K562 (cell line): ENCODE measurements around the gene MTARC2. TPM values are rescaled to one million over a fixed set of nuclear protein-coding genes. Genes with fewer than 3 reads are reported as not detected.

ENCODE experiments used
- ATAC-seq: fragments of 200-7000 bp; cut with Tn5 transposase; 3 replicates; pipeline ENCODE4 v1.9.1; 2020; ENCODE audit warnings: moderate library complexity
- BruUV-seq: library from RNA; stranded (reverse); fragments of 400-500 nt; replicated peaks from 2 replicates; lab custom pipeline; 2021; lab: Mats Ljungman, UMichigan
- CTCF ChIA-PET: fragments of 300-600 bp; formaldehyde crosslinking; extraction: SDS; loops from one replicate; lab custom pipeline; 2021; ENCODE audit warnings: low intra/inter-chr PET ratio; lab: Yijun Ruan, JAX
- POLR2A ChIA-PET: fragments of 300-600, 350-650 bp; sonication (Branson Sonifier 250); formaldehyde crosslinking; extraction: SDS; loops from one replicate; lab custom pipeline; 2021; ENCODE audit warnings: antibody characterized with exemption, inconsistent platforms; lab: Yijun Ruan, JAX
- DNase-seq, 4 experiments: peaks; one replicate each; pipeline versions ENCODE4 v3.0.0 to v3.0.0-alpha.2; 2011 to 2018; ENCODE audit warnings: low spot score in 3 of 4, mixed read lengths in 3 of 4; ENCODE audit errors: extremely low read depth in 1 of 4
- FAIRE-seq: peaks from 2 replicates; lab custom pipeline; 2011; peaks lifted over from hg19 to GRCh38; lab: Jason Lieb, UNC
- H2AFZ ChIP-seq: 2 replicates; pipeline ENCODE4 v1.6.0; 2011; ENCODE audit warnings: low read depth, low read length, control low read depth, inconsistent platforms
- H3K27ac ChIP-seq: fragments of 200-600 bp; 3 replicates; pipeline ENCODE4 v1.8.0; 2011; ENCODE audit warnings: low read depth, mild to moderate bottlenecking, control low read depth, inconsistent platforms, low read length, moderate library complexity, mixed read lengths; ENCODE audit errors: extremely low read depth
- H3K27me3 ChIP-seq, 2 experiments: fragments of 300-600 bp in 1 of 2; 2 replicates in 1 of 2; 3 replicates in 1 of 2; pipeline versions ENCODE4 v1.6.0 to v1.8.0; 2011; ENCODE audit warnings: inconsistent platforms in 2 of 2, low read length in 2 of 2, mild to moderate bottlenecking in 1 of 2, mixed read lengths in 1 of 2, moderate library complexity in 1 of 2; ENCODE audit not compliant: control insufficient read depth in 2 of 2, insufficient read depth in 2 of 2
- H3K36me3 ChIP-seq: fragments of 300-600 bp; 3 replicates; pipeline ENCODE4 v1.8.0; 2011; ENCODE audit warnings: mild to moderate bottlenecking, low read length, inconsistent platforms; ENCODE audit not compliant: control insufficient read depth, insufficient read depth
- H3K4me1 ChIP-seq, 2 experiments: fragments of 200-600 bp in 1 of 2; replicated peaks in 1 of 2; 2 replicates in 1 of 2; 3 replicates in 1 of 2; pipeline versions ENCODE4 v1.5.1 to v1.8.0; 2011; ENCODE audit warnings: inconsistent platforms in 2 of 2, low read length in 2 of 2, mild to moderate bottlenecking in 1 of 2, mixed read lengths in 1 of 2, moderate library complexity in 1 of 2; ENCODE audit not compliant: control insufficient read depth in 2 of 2, insufficient read depth in 2 of 2
- H3K4me2 ChIP-seq: 2 replicates; pipeline ENCODE4 v1.6.1; 2011; ENCODE audit warnings: low read length, control low read depth, inconsistent platforms, mixed read lengths; ENCODE audit not compliant: insufficient read depth
- H3K4me3 ChIP-seq: fragments of 200-600 bp; sonication (generic), shearing (Covaris generic); 2 replicates; pipeline ENCODE4 v1.5.1; 2016; ENCODE audit warnings: control low read depth, inconsistent platforms
- H3K79me2 ChIP-seq: fragments of 200-600 bp; 3 replicates; pipeline ENCODE4 v1.8.0; 2011; ENCODE audit warnings: low read length, inconsistent platforms; ENCODE audit not compliant: control insufficient read depth, insufficient read depth
- H3K9ac ChIP-seq, 2 experiments: 2 replicates each; pipeline versions ENCODE4 v1.6.0 to v1.6.1; 2011; ENCODE audit warnings: low read depth in 2 of 2, low read length in 2 of 2, control low read depth in 1 of 2, inconsistent platforms in 1 of 2, mild to moderate bottlenecking in 1 of 2, mixed read lengths in 1 of 2; ENCODE audit not compliant: insufficient read depth in 1 of 2
- H3K9me1 ChIP-seq: one replicate; pipeline ENCODE4 v1.6.0; 2011; ENCODE audit warnings: inconsistent platforms, mild to moderate bottlenecking, low read length, moderate library complexity; ENCODE audit not compliant: control insufficient read depth, insufficient read depth
- H3K9me3 ChIP-seq: replicated peaks from 2 replicates; pipeline ENCODE4 v1.5.1; 2011; ENCODE audit warnings: low read depth, low read length, inconsistent platforms; ENCODE audit not compliant: control insufficient read depth, insufficient read depth
- H4K20me1 ChIP-seq: replicated peaks from 2 replicates; pipeline ENCODE4 v1.6.1; 2011; ENCODE audit warnings: low read length, inconsistent platforms, mixed read lengths; ENCODE audit not compliant: control insufficient read depth, insufficient read depth
- ATF1 ChIP-seq, 2 experiments: fragments of 450-650 bp in 1 of 2; IDR thresholded peaks; 2 replicates each; pipeline ENCODE4 v1.6.1; 2016; ENCODE audit warnings: missing compliant biosample characterization in 1 of 2, missing genetic modification characterization in 1 of 2
- BACH1 ChIP-seq: fragments of 200-800 bp; sonication (Bioruptor generic); IDR thresholded peaks from 2 replicates; pipeline ENCODE4 v1.6.1; 2016; ENCODE audit warnings: missing genetic modification characterization, missing compliant biosample characterization
- CEBPB ChIP-seq: fragments of 450-650 bp; IDR thresholded peaks from 2 replicates; pipeline ENCODE4 v1.6.1; 2016; ENCODE audit warnings: missing genetic modification characterization, missing compliant biosample characterization
- FOXA1 ChIP-seq: fragments of 450-650 bp; IDR thresholded peaks from 2 replicates; pipeline ENCODE4 v1.6.1; 2016; ENCODE audit warnings: mild to moderate bottlenecking, borderline replicate concordance
- IRF9 ChIP-seq: fragments of 450-650 bp; IDR thresholded peaks from 2 replicates; pipeline ENCODE4 v1.6.1; 2016; ENCODE audit warnings: missing biosample characterization, missing genetic modification characterization
- JUNB ChIP-seq: fragments of 450-650 bp; formaldehyde crosslinking; conservative IDR thresholded peaks from 2 replicates; pipeline ENCODE4 v1.4.0; 2020; ENCODE audit warnings: mild to moderate bottlenecking
- MTA3 ChIP-seq: fragments of 450-650 bp; formaldehyde crosslinking; IDR thresholded peaks from 2 replicates; pipeline ENCODE4 v1.6.1; 2017; ENCODE audit warnings: mild to moderate bottlenecking, borderline replicate concordance
- PURB ChIP-seq: sonication (generic); formaldehyde crosslinking; IDR thresholded peaks from 2 replicates; pipeline ENCODE4 v1.9.0; 2021; ENCODE audit warnings: low read depth, mild to moderate bottlenecking, missing genetic modification reagents
- STAT5B ChIP-seq: fragments of 250-450 bp; sonication (Bioruptor Pico); IDR thresholded peaks from 2 replicates; pipeline ENCODE4 v1.8.0; 2021; ENCODE audit warnings: mild to moderate bottlenecking, inconsistent platforms
- ZNF668 ChIP-seq: fragments of 250-450 bp; sonication (Bioruptor Pico); IDR thresholded peaks from 2 replicates; pipeline ENCODE4 v1.8.0; 2022; ENCODE audit warnings: mild to moderate bottlenecking, inconsistent platforms
- ZNF77 ChIP-seq: fragments of 250-450 bp; sonication (Bioruptor Pico); IDR thresholded peaks from 2 replicates; pipeline ENCODE4 v1.5.0; 2020
- WGBS: fragments of 100-300 bp; shearing (Covaris generic); methylation state at CpG from one replicate; pipeline ENCODE4 v1.1.6; 2016; ENCODE audit warnings: low coverage, mixed read lengths; ENCODE audit not compliant: insufficient coverage; ENCODE audit errors: missing lambda C conversion rate; 5-methylcytosine and 5-hydroxymethylcytosine counted together
- in situ Hi-C: fragments of 300-500 bp; cut with MboI; formaldehyde crosslinking; loops from 4 replicates; pipeline ENCODE4 v1.15.0; 2018; ENCODE audit warnings: inconsistent platforms, mixed read lengths
- intact Hi-C: fragments of 100-400 bp; cut with micrococcal nuclease; formaldehyde crosslinking; loops from 2 replicates; pipeline ENCODE4 v1.14.2; 2022
- polyA plus RNA-seq, 8 experiments: library from polyadenylated mRNA; depleted of rRNA in 4 of 8; stranded (reverse) in 5 of 8; unstranded in 3 of 8; fragments of >200 nt; fragmentation: Nextera tagmentation in 2 of 8; fragmentation: Illumina TruSeq in 1 of 8; extraction: Ambion mirVana in 2 of 8; extraction: Trizol in 1 of 8; gene quantifications; 2 replicates each; pipeline versions ENCODE4 v1.2.1 to v1.2.3, GENCODE V29; 2011 to 2014; ENCODE audit warnings: inconsistent platforms in 1 of 8, missing spikeins in 1 of 8
- total RNA-seq, 7 experiments: library from RNA; depleted of rRNA in 6 of 7; stranded (reverse); fragments of >200 nt in 6 of 7; fragmentation: Illumina TruSeq in 2 of 7; extraction: Trizol in 2 of 7; gene quantifications; 2 replicates each; pipeline versions ENCODE4 v1.2.1 to v1.2.3, GENCODE V29; 2011 to 2021; ENCODE audit warnings: low replicate concordance in 1 of 7
- TF ChIP-seq, protein P1 (sequence below): fragments of 450-650 bp; IDR thresholded peaks from 2 replicates; pipeline ENCODE4 v1.6.1; 2016; ENCODE audit warnings: low read depth
- TF ChIP-seq, protein P2 (sequence below): fragments of 450-650 bp; formaldehyde crosslinking; IDR thresholded peaks from 2 replicates; pipeline ENCODE4 v1.4.0; 2020; ENCODE audit warnings: mild to moderate bottlenecking, mixed read lengths

The MTARC2 gene
- total and polyA plus RNA-seq, 9 of the 15 experiments (the other 6 are each of a cell fraction or from before 2014, with no cell fraction given) = 0.03 to 0.35 TPM; not detected in 7

DNA sequence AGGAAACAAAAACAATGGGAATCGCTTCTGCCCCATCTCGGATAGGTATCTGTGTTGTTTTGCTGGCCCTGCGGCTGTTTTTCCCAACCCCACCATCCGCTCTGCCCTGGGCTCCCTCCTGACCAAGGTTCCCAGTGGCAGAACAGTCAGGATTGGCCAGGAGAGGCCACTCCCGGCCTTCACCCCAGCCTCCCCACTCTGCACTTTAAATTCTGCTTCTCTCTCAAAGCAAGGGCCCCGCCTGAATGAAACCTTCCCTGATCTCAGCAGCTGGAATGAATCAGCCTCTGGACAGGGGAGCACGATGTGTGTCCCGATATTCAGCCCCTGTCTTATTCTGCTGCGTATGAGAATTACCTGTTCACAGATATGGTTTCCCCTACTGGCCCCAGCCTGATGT is 41.6 kb upstream of the MTARC2 start:
- in situ Hi-C loops (no loop called here), intact Hi-C loops (no loop called here)
- no TSS peak for BruUV-seq
- CTCF ChIA-PET = no interaction called here
- no peaks in the 10 kb centered on the region for H3K9me3 ChIP-seq
- H3K9ac ChIP-seq = no peak overlapping the region
- 3% methylated on average over 9 of the region's 9 CpGs for WGBS
- H3K79me2 ChIP-seq = no peaks in the 10 kb centered on the region
- ATAC-seq (no peak), FAIRE-seq (no peak), DNase-seq (no peak)
- no peak overlapping the region for H3K4me3 ChIP-seq
- peaks cover 4 to 23% of the 10 kb centered on the region in 2 experiments; a peak in 4 of 5 replicates for H3K27me3 ChIP-seq
- no peak overlapping the region for H2AFZ ChIP-seq
- H3K4me1 ChIP-seq = no peaks in the 10 kb centered on the region
- no peaks in the 10 kb centered on the region for H3K36me3 ChIP-seq
- no peaks in the 10 kb centered on the region for H3K9me1 ChIP-seq
- H4K20me1 ChIP-seq = no peaks in the 10 kb centered on the region
- no peak overlapping the region for H3K4me2 ChIP-seq
- no peak overlapping the region for H3K27ac ChIP-seq
- POLR2A ChIA-PET = interaction anchor here (0.7 kb wide), 1 partner anchor 27 kb away, joined by 3 read pairs; no protein-coding TSS in a partner anchor
- TF ChIP-seq JUNB (CRISPR knock-in tag) (no peak), ZNF77 (CRISPR knock-in tag) (no peak), MTA3 (no peak), PURB (CRISPR knock-in tag) (no peak), BACH1 (tag) (no peak), ZNF668 (CRISPR knock-in tag) (no peak), STAT5B (CRISPR knock-in tag) (no peak), IRF9 (tag) (no peak), FOXA1 (no peak), CEBPB (tag) (no peak), ATF1 (CRISPR knock-in tag; IDR thresholded peaks at IDR 0.05) (no peak), ATF1 (tag; IDR thresholded peaks at IDR 0.05) (no peak)
- TF ChIP-seq, protein P1, sequence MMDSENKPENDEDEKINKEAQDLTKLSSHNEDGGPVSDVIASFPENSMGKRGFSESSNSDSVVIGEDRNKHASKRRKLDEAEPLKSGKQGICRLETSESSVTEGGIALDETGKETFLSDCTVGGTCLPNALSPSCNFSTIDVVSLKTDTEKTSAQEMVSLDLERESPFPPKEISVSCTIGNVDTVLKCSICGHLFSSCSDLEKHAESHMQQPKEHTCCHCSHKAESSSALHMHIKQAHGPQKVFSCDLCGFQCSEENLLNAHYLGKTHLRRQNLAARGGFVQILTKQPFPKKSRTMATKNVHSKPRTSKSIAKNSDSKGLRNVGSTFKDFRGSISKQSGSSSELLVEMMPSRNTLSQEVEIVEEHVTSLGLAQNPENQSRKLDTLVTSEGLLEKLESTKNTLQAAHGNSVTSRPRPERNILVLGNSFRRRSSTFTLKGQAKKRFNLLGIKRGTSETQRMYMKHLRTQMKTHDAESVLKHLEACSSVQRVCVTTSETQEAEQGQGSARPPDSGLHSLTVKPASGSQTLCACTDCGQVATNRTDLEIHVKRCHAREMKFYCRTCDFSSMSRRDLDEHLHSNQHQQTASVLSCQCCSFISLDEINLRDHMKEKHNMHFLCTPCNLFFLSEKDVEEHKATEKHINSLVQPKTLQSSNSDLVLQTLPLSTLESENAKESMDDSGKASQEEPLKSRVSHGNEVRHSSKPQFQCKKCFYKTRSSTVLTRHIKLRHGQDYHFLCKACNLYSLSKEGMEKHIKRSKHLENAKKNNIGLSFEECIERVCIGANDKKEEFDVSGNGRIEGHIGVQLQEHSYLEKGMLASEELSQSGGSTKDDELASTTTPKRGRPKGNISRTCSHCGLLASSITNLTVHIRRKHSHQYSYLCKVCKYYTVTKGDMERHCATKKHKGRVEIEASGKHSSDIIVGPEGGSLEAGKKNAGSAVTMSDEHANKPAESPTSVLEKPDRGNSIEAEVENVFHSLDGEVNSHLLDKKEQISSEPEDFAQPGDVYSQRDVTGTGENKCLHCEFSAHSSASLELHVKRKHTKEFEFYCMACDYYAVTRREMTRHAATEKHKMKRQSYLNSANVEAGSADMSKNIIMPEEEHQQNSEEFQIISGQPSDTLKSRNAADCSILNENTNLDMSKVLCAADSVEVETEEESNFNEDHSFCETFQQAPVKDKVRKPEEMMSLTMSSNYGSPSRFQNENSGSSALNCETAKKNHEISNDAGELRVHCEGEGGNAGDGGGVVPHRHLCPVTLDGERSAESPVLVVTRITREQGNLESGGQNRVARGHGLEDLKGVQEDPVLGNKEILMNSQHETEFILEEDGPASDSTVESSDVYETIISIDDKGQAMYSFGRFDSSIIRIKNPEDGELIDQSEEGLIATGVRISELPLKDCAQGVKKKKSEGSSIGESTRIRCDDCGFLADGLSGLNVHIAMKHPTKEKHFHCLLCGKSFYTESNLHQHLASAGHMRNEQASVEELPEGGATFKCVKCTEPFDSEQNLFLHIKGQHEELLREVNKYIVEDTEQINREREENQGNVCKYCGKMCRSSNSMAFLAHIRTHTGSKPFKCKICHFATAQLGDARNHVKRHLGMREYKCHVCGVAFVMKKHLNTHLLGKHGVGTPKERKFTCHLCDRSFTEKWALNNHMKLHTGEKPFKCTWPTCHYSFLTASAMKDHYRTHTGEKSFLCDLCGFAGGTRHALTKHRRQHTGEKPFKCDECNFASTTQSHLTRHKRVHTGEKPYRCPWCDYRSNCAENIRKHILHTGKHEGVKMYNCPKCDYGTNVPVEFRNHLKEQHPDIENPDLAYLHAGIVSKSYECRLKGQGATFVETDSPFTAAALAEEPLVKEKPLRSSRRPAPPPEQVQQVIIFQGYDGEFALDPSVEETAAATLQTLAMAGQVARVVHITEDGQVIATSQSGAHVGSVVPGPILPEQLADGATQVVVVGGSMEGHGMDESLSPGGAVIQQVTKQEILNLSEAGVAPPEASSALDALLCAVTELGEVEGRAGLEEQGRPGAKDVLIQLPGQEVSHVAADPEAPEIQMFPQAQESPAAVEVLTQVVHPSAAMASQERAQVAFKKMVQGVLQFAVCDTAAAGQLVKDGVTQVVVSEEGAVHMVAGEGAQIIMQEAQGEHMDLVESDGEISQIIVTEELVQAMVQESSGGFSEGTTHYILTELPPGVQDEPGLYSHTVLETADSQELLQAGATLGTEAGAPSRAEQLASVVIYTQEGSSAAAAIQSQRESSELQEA = no peak
- TF ChIP-seq, protein P2, sequence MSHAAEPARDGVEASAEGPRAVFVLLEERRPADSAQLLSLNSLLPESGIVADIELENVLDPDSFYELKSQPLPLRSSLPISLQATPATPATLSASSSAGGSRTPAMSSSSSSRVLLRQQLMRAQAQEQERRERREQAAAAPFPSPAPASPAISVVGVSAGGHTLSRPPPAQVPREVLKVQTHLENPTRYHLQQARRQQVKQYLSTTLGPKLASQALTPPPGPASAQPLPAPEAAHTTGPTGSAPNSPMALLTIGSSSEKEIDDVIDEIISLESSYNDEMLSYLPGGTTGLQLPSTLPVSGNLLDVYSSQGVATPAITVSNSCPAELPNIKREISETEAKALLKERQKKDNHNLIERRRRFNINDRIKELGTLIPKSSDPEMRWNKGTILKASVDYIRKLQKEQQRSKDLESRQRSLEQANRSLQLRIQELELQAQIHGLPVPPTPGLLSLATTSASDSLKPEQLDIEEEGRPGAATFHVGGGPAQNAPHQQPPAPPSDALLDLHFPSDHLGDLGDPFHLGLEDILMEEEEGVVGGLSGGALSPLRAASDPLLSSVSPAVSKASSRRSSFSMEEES (CRISPR knock-in tag) = no peak
